ENCODE measurements around the gene FADS1.

Gene FADS1

DNA sequence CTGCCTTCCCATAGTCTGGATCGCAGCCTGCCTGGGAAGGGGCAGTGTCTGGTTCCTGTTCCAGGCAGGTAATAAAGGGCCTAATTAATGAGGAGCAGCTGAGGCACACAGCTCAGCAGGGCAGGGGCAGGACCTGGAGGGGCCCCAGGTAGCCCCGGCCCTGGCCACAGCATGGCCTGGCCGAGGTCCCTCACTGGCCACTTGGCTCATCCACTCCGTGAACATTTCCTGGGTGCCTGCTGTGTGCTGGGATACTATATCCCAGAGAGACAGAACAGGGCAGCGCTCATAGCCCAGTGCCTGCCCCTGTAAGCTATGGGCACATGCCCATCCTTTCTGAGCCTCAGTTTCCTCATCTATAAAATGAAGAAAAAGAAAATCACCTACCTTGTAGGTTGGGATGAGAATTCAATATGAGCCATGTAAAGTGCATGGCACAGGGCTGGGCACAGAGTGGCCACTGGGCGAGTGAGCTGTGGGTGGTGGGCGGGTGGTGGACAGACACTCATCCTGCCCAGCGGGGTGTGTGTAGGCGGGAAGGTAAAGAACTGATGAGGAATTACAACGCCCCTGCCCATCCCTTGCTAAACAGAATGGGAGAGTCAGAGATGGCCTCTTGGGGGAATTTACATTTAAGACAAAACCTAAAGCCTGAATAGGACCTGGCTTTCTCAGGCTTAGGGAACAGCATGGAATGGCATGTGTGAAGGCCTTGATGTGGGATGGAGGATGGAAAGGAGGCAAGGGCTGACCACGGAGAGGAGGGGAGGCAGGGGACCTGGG is 55.2 kb downstream of the FADS1 start:
- TF ChIP-seq, protein P1, sequence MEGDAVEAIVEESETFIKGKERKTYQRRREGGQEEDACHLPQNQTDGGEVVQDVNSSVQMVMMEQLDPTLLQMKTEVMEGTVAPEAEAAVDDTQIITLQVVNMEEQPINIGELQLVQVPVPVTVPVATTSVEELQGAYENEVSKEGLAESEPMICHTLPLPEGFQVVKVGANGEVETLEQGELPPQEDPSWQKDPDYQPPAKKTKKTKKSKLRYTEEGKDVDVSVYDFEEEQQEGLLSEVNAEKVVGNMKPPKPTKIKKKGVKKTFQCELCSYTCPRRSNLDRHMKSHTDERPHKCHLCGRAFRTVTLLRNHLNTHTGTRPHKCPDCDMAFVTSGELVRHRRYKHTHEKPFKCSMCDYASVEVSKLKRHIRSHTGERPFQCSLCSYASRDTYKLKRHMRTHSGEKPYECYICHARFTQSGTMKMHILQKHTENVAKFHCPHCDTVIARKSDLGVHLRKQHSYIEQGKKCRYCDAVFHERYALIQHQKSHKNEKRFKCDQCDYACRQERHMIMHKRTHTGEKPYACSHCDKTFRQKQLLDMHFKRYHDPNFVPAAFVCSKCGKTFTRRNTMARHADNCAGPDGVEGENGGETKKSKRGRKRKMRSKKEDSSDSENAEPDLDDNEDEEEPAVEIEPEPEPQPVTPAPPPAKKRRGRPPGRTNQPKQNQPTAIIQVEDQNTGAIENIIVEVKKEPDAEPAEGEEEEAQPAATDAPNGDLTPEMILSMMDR (IDR thresholded peaks at IDR 0.05; ENCODE audit: low read depth, low read length): no peak
- TF ChIP-seq POLR2A (IDR thresholded peaks at IDR 0.05; ENCODE audit: extremely low read depth, insufficient read length): no peak
- no peak for TF ChIP-seq MYC (IDR thresholded peaks at IDR 0.05; ENCODE audit: low read depth, low read length)
- TF ChIP-seq, protein P2, sequence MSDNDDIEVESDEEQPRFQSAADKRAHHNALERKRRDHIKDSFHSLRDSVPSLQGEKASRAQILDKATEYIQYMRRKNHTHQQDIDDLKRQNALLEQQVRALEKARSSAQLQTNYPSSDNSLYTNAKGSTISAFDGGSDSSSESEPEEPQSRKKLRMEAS (IDR thresholded peaks at IDR 0.05; ENCODE audit: low read depth, low read length): no peak
- DNase-seq (ENCODE audit: low read depth): no peak
- H3K4me3 ChIP-seq (ENCODE audit: low read depth, low read length): no peak overlapping the region

DNA sequence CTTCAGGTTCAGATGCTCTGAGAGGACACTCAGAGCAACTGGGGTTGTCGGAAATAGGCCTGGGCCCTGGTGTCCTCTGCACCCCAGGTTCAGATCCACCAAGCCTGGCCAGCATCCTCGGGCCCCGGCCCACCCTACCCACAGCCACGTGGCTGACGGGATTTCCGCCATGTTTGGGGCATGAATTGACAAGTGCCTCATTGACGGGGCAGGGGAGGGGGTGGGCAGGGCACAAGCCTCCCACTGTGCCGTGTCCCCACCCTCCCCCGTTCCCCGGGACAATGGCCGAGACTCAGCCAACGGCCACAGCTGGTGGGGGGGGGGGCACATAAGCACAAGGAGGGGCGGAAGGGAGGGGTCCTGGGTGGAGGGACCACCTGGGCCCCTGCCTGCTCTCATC is 55.9 kb downstream of the FADS1 start:
- H3K4me3 ChIP-seq (ENCODE audit: low read depth, low read length): no peak overlapping the region
- TF ChIP-seq POLR2A (IDR thresholded peaks at IDR 0.05; ENCODE audit: extremely low read depth, insufficient read length) (no peak), MYC (IDR thresholded peaks at IDR 0.05; ENCODE audit: low read depth, low read length) (no peak)
- TF ChIP-seq, protein P1 (IDR thresholded peaks at IDR 0.05; ENCODE audit: low read depth, low read length): no peak
- TF ChIP-seq, protein P2 (IDR thresholded peaks at IDR 0.05; ENCODE audit: low read depth, low read length): no peak
- no peak for DNase-seq (ENCODE audit: low read depth)

DNA sequence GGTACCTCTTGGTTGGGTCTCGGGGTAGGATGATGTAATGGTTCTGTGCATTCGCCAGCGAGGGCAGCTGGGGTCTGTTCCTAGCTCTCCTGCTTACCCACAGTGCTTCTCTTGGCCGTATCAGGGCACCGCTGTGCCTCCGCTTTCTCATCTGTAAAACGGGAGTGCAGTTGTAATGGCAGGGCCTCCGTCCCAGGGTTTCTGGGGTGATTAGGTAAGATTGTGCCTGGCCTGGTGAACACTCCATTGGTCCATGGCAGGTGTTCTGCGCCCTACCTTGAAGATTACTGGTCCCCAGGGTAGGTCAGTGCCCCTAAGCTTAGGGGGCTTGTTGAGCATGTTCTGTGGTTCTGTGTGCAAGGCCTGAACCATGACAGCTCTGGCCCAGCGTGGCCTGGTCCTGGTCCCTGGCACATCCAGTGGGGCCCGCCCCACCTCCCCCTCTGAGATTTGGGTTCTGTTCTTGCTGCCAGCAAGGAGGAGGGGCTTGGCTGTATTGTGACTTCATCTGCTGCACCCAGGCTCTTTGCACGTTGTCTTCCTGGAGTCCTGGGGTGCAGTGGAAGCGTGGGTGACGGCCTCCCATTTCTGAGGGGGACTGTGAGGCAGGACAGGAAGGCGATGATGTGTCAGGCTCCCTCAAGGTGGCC is 59.5 kb downstream of the FADS1 start:
- DNase-seq (ENCODE audit: low read depth): no peak

DNA sequence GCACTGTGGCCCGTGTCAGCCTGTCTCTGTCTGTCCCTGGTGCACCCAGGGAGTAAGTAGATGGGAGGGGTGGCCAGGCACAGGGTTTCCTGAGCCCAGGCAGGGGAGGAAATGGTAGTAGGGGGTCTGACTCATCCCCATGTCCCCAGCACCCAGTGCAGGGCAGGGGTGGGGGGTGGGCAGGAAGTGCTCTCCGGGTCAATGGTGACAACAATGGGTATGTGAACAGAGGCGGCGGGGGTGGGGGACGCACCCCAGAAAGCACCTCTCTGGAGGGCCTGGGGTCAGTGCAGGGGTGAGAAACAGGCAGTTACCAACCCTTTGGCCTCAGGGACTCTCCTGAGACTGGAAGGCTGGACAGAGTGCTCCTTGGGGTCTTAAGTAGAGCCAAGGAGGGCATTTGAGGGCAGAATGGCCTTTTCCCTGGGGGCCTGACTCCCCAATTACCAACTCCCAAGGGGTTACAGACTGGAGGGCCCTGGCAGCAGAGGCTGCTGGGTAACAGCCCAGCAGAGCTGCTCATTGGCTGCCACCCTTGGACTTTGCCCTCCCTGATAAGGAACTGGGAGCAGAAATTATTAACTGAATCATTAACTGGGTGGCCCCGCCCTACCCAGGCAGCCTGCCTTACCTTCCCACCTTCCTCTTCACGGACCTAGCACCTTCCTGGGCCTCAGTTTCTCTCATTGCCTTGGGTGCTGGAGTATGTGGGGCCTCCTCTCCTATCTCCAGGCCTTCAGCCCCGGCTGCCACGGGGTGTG is 60.2 kb downstream of the FADS1 start:
- TF ChIP-seq, protein P2 (IDR thresholded peaks at IDR 0.05; ENCODE audit: low read depth, low read length): peak; percentile 55; the same call in 1 of the 2 replicates
- TF ChIP-seq MYC (IDR thresholded peaks at IDR 0.05; ENCODE audit: low read depth, low read length): peak; percentile 81
- no peak for TF ChIP-seq POLR2A (IDR thresholded peaks at IDR 0.05; ENCODE audit: extremely low read depth, insufficient read length)
- no peak overlapping the region for H3K4me3 ChIP-seq (ENCODE audit: low read depth, low read length)
- DNase-seq (ENCODE audit: low read depth): peak; percentile 98

More for the DNA sequence above, 59.5 kb downstream of the FADS1 start:
- TF ChIP-seq POLR2A (IDR thresholded peaks at IDR 0.05; ENCODE audit: extremely low read depth, insufficient read length): no peak
- no peak for TF ChIP-seq MYC (IDR thresholded peaks at IDR 0.05; ENCODE audit: low read depth, low read length)
- TF ChIP-seq, protein P2 (IDR thresholded peaks at IDR 0.05; ENCODE audit: low read depth, low read length): no peak
- TF ChIP-seq, protein P1 (IDR thresholded peaks at IDR 0.05; ENCODE audit: low read depth, low read length): no peak
- no peak overlapping the region for H3K4me3 ChIP-seq (ENCODE audit: low read depth, low read length)

DNA sequence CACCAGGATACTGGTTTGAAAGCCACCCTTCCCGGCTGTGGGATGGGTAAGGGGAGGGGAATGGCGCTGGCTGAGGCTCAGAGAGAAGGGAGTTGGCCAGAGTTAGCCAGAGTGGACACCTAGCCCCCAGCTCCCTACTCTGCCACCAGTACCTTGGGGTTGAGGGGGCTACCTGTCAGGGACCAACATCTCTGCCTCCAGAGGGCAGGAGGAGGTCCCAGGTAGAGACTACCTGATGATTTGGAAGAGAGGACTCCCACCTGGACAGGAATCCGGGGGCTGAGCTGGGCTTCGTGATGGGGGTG is 60.7 kb downstream of the FADS1 start:
- DNase-seq (ENCODE audit: low read depth): no peak
- TF ChIP-seq, protein P2 (IDR thresholded peaks at IDR 0.05; ENCODE audit: low read depth, low read length): no peak
- TF ChIP-seq, protein P1 (IDR thresholded peaks at IDR 0.05; ENCODE audit: low read depth, low read length): no peak
- no peak for TF ChIP-seq POLR2A (IDR thresholded peaks at IDR 0.05; ENCODE audit: extremely low read depth, insufficient read length)
- no peak for TF ChIP-seq MYC (IDR thresholded peaks at IDR 0.05; ENCODE audit: low read depth, low read length)
- no peak overlapping the region for H3K4me3 ChIP-seq (ENCODE audit: low read depth, low read length)
